GM21723 (cell line): ENCODE measurements around the gene C8A.

Experiments used
- ATAC-seq: cut with Tn5 transposase; IDR thresholded peaks from one replicate; pipeline ENCODE4 v1.9.1; 2021; ENCODE audit warnings: mild to moderate bottlenecking, moderate library complexity; ENCODE audit not compliant: unreplicated experiment

The C8A gene

DNA sequence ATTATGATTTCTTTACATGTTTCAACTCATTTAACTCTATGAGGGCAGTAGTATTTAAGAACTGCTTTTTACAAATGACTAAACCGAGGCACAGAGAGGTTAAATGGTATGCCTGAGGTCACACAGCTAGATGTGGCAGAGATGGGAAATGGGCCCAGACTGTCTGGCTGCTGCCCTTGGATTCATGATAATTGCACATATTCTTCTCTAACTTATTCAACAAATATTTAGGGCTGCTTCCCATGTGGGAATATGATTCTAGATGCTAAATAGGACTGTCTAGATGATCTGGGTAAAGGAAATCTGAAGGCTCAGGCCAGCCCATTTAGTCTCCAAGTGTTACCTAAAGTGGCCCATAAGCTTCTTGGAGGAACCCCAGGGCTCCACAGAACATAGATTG is 26.2 kb downstream of the C8A start:
- ATAC-seq = no peak

DNA sequence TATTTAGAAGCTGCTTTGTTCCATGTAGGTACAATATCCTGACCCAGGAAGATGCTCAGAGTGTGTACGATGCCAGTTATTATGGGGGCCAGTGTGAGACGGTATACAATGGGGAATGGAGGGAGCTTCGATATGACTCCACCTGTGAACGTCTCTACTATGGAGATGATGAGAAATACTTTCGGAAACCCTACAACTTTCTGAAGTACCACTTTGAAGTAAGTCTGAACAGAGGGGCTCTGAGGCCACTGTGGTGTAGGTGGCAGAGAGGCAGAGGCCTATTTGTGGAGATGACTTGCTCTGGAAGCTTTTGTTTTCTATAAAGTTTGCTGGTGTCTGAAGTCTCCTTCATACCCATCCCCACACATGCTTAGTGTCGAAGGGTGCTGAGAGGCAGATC is 26.8 kb downstream of the C8A start:
- no peak for ATAC-seq

DNA sequence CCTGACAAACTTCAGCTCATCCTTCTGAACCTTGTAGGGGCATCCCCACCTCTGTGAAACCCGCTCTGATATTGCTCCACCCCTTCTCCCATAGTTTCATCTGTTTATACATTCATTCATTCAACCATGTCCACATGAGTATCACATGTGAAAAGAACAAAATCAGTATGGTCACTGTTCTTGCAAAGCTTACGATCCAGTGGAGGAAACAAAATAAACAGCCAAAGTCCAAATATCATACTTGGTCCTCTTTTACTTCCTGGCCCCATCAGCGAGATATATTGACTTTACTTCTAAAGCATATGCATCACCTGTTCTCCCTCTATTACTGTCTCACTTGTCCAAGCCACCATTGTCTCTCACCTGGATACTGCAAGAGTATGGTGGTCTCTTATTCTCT is 35.6 kb downstream of the C8A start:
- ATAC-seq = no peak

DNA sequence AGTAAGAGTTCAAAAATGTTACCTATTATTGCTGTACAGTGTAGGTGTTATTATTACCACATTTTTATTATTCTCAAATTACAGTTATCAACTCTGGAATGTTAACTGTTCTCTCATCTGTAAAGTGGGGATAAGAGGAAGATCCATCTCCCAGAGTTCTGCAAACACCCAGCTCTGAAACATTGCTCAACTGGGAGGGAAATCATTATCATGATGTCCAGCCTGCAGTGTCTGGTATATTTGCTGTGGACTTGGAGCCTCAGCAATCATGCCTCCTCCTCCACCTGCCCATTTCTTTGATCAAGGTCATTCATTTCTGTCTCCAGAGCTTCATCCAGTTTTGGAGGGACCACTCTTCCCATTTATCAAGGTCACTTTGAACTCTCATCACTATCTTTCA is 39.4 kb downstream of the C8A start:
- ATAC-seq = no peak

DNA sequence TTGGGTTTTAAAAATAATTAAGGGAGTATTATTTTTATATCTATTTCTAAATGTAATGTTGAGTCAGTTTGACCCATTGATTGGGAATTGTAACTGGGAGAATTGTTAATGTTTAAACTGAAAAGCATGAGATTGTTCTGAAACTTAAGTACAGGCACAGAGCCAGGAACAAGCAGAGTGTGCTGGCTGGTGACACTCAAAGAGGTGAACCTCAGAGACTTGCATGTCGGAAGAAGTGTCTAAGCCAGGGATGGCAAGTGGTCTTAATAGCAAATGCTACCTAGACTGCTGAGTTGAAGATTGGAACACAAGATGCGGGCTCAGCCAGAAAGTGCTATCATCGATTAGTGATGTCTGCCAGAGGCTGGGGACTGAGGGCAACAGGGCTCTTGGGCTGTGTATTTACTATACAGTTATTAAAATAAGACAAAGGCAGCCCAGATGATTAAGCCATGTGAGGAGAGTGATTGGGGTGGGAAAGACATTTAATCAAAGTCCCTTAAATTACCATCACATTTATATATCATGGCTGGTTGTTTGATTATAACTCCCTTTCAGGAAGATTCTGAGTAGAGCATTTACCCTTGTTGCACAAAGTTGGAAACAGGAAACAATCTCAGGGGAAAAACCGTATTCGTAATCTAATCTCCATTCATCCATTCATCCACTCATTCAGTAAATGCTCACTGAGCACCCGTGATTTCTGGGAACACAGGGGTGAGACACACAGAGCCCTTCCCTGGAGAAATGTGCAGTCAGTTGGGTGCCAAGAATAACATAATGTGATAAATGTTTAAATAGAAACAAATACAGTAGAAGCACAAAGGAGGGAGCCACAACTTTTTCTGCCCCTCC is 42.8 kb downstream of the C8A start:
- no peak for ATAC-seq

DNA sequence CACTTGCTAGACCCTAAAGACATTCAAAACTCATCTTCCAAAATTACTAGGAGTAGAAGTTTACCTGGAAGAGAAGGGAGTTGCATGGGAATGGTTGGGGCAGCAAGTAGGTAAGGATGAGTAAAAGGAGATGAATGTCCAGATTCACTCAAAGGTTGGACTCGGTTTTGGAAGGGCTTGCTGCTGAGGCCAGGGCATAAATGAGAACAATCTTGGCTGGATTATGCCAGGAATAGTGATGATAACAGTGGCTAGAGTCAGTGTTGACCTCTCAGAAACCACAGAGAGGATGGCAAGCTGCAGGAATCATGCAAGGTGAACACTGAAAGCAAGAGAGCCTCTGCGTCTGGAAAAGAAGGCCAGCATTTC is 43.4 kb downstream of the C8A start:
- no peak for ATAC-seq

DNA sequence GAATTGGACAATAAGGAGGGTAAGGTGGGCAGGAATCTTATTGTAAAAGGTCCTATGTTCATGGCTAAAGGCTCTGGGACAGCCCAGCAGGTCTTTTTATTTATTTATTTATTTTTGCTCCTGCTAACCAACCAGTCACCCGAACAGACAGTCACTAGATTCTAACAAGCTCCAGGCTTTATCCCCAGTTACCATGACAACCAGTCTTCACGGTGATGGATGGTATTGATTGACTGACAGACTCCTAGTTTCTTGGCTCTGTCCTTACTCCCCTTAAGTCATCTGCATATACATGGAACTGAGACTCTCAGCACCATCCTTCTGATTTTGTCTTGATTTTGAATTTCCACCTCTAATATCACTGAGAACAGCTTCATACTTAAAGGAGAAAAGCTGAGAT is 44.3 kb downstream of the C8A start:
- ATAC-seq = no peak

DNA sequence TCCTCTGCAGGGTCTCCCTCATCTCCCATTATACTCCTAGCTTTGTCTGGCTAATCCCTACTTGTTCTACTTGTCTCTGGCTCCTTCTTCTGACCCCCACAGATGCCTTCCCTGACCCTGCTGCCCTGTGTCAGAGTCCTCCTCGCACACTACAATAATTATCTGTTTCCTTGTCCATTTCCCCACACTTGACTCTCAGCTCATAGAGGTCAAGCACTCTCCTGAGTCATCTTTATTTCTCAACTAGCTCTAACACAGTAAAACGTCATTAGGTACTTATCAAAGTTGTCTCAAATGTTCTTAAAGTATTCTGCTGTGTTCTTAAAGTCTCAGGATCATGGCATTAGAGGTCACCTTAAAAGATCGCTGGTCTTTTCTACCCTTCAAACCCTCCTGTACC is 47.1 kb downstream of the C8A start:
- no peak for ATAC-seq

DNA sequence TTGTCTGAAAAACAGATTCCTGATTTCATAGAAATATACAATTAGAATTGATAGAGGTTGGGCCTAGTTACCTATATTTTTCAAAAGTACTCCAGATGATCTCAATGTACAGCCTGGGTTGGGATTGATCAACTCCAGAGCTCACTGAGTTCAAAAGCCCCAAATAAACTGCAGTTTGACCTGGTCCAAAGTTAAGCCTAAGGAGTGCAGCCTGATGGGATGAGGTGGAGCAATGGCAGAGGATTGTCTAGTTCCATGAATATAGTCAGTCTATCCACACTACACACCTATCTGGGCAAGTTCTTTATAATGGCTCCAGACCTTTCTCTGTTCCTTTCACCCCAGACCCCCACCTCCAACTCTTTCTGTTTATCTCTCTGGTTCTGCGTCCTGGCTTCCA is 49.2 kb downstream of the C8A start:
- no peak for ATAC-seq

DNA sequence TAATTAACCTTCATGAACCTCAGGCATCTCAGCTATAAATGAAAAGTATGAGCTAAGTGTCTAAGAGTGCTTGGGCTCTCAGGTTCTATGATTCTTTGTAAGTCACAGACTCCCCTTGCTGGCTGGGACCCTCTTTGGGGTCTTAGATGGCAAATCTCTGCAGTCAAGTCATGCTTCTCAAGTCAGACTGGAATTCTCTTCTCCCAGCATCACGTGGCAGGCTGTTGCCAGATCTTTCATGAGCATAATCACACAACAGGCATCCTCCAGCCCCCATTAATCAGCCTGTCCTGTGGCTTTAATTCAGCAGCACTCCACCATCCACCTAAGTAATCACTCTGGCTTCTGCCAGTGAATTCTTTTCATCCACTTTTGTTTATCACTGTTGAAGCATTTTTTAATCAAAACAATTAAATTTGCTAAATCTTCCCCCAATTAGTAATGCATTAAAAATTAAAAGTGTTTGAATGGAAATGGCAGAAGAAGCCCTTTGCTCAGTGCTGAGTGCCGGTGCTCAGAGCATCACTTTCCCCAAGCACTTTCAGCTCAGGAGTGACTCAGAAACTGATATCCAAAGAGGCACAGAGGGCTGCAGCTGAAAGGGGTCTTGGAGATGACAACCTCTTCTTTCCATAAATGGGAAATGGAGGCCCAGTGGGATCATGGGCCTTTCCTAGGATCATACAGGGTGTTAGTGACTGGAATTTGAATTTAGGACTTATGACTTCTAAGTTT is 50.2 kb downstream of the C8A start:
- ATAC-seq = no peak

DNA sequence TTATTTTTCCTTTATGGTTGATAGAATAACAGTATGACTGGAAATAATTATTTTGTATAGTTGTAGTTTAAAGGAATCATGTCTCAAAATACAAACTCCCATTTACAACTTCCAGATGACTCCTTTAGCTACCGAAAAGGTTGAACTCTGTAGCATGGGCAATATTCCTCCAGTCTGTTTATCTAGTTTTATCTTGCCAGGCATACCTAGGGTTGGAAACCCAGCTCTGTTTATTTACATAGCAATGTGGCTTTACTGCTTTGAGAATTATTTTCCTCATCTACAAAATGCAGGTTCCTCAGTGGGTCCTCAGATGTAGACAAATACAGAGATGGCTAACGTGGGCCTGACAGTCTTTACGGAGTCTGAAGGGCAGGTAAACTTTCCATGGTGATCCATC is 51.1 kb downstream of the C8A start:
- no peak for ATAC-seq

DNA sequence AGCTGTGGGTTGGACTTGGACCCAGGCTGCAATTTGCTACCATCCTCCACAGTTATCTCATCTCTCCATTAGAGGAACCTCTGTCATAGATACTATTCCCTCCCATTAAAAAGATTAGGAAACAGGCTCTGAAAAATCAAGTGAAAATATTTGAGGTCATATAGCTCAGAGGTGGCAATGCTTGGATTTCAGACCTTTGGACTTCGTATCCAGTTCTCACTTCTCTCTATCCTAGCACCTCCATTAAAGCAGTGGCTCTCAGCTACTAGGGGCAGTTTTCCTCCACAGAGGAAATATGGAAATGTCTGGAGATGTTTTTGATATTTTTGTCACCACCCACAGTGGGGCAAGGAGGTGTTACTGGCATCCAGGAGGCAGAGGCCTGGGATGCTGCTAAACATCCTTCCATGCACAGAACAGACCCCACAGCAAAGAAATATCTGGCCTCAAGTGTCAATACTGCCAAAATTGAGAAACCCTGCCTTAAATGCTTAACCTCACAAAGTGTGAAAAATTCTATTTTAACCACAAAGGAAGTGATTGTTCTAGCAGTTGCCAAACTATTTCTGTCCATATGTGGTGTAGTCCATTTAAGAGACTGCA is 54.1 kb downstream of the C8A start:
- ATAC-seq = no peak

DNA sequence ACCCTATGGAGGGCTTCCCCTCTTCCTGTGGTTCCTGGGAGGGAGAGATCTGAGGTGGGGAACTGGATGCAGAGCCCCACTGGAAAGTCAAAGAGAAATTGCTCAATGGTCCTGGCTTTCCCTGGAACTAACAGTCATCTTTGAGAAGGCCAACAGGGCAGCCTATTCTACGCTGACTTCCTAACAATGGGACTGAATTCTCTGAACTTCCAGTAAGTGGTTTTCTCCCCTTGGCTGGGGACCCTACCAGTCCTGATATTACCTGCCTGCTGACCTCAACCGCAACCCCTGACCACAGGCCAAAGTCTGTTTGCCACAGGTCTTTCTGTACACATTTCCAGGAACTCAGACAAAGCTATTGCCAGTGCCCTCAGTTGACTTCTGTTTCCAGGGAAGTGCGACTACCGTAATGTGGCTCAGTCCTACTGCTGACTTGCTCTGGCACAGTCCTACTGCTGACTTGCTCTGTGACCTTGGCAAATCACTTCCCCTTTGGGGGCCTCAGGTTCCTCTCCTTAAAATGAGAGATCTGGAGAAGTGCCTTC is 55.9 kb downstream of the C8A start:
- ATAC-seq = no peak

DNA sequence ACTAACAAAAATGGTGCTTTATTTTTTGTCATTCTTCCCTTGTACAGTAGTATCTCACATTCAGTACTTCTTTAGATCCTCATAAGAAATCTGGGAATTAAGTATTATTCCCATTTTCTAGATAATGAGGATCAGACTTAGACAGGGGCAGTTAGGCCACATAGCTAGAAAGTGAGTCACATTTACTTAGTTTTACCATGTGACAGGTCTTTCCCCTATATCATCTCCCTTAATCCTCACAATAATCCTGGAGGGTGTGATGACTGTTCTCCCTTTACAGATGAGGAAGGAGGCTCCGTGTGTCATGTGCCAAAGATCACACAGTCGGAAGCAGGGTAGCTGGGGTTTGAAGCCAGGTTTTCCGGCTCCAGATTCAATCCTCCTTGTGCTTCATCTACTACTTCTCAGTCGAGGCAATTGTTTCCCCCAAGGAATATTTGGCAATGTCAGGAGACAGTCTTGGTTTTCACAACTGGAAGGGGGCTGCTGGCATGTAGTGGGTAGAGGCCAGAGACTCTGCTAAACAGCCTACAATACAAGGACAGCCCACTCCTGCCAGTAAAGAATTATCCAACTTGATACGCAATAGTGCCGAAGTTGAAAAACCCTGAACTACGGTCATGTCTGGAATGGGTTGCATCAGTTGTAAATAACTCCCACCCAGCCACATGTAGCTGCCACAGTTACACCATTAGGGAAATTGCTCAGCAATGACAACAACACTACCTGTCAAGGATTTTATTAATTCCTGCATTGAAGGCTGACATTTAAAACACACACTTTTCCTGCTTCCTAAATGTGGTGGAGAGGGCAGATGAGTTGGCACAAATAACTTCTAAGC is 56.7 kb downstream of the C8A start:
- no peak for ATAC-seq

DNA sequence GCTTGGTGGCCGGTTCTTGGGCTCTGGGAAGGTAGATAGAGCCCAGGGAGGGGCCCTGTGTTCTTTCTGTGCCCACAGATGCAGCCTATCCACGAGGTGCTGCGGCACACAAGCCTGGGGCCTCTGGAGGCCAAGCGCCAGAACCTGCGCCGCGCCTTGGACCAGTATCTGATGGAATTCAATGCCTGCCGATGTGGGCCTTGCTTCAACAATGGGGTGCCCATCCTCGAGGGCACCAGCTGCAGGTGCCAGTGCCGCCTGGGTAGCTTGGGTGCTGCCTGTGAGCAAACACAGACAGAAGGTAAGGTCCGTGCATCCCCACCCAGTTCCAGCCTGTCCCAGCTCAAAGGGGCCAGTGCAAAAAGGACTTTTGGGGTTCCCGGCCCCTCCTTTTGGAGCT is 57.7 kb downstream of the C8A start:
- ATAC-seq = no peak

DNA sequence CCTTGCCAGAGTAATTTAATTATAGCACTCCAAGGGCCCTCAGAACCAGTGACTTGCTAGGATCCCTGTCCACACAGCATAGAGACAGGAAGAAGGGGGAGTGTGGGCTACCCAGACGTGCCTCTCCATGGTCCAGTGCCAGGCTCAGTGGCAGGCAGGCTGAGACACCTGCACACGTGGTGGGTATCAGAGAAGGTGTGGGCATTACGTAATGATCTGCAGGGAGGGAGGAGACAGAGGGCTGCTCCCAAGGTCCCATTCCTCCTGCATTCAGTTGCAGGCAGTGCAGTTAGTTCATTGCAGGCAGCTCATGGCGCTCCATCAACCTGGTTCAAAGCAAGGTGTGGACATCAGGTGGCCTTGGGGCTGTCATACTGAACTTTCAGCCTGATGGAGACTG is 61.4 kb downstream of the C8A start:
- no peak for ATAC-seq

DNA sequence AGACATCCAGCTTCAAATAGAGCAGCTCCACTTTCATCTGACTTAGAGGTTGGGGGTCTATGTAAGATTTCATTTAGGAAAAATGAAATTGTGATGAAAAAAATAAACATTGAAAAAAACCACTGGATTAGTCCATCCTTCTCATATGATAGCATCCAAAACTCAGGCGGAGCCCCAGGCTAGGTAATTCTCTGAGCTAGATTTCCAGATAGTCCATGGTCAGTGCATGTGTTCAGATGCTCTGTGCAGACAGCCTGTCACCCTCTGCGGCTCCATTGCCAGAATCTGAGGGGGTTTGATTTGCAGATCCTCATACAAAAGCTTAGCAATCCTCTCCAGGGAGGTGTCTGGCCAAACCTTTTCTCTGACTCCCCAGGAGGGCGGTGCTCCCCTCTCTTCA is 62.0 kb downstream of the C8A start:
- ATAC-seq = no peak

DNA sequence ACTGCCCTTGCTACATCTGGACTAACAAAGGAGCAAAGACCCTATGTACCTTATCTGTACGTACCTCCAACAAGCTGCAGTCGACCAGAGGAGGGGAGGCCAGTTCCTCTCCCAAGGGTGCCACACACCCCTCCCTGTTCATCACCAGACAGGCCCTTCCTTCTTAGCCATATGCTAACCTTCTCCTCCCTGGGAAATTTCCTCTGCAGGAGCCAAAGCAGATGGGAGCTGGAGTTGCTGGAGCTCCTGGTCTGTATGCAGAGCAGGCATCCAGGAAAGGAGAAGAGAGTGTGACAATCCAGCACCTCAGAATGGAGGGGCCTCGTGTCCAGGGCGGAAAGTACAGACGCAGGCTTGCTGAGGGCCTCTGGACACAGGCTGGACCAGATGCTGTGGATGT is 62.8 kb downstream of the C8A start:
- ATAC-seq = no peak

DNA sequence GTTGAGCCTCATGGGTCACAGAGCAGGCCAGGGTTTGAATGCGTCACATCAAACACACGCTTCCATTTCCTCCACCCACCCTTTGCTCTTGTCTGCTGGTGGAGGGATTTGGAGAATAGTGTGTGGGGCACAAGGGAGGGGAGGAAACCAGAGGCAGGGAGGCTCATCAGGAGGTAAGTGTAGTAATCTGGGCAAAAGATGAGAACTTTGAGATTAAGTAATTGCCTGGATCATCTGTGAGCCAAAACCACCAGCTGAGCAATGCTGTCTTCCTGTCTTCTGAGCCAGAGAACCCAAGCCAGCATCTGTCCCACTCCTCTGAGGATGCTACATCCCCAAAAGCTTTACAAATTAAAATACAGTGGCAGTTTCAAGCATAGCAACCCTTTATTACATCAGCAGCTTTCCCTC is 66.0 kb downstream of the C8A start:
- ATAC-seq = no peak

DNA sequence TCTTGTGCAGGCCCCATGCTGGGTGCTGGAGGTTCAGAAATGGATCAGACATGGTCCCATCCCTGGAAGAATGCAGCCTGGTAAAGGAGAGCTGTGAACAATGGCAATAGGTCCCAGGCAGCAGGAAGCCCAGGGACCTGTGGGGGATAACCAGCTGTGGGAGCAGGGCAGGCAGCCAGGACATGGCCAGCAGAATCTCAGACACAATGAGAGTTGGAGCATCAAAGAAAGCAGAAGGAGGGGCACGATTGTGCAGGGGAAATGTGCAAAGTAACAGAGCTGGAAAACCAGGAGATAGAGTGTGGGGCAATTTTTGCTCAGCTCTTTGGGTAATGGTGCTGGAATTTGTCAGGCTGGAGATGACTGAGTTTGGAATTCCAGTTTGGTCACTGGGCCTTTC is 66.9 kb downstream of the C8A start:
- ATAC-seq = no peak

DNA sequence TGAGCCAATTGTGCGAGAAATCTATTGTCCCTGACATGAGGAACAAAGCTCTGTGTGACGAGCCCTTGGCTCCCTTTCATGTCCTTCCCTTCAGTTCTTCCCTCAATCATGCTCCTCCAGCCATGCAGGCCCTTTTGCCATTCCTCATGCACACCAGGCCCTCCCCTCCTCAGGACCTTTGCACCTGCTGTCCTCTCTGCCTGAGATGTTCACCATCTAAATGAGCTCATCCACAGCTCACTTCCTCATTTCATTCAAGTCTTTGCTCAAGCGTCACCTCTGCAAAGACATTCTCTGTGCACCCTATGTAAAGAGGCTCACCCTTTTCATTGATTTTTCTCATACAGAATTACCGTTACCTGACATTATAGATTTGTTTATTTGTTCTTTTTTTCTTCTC is 67.5 kb downstream of the C8A start:
- ATAC-seq = no peak
